Mesodermal cell (in vitro differentiated cells): Measurements from ENCODE around the gene AATK.

Experiments
- H3K27ac ChIP-seq: 2 replicates; pipeline ENCODE4 v1.7.0; 2013; ENCODE audit warnings: mild to moderate bottlenecking, low read depth, low read length, moderate library complexity; ENCODE audit not compliant: severe bottlenecking
- H3K36me3 ChIP-seq: 2 replicates; pipeline ENCODE4 v1.7.1; 2013; ENCODE audit warnings: mild to moderate bottlenecking, low read length, moderate library complexity; ENCODE audit not compliant: control insufficient read depth, insufficient read depth
- H3K4me1 ChIP-seq: one replicate; pipeline ENCODE4 v1.7.1; 2013; ENCODE audit warnings: mild to moderate bottlenecking, low read length; ENCODE audit not compliant: insufficient read depth, control insufficient read depth, poor library complexity, severe bottlenecking
- H3K4me3 ChIP-seq: 2 replicates; pipeline ENCODE4 v1.7.0; 2013; ENCODE audit warnings: low read length, control low read depth, mild to moderate bottlenecking; ENCODE audit not compliant: insufficient read depth, poor library complexity, severe bottlenecking; ENCODE audit errors: extremely low read depth
- H3K9me3 ChIP-seq: 2 replicates; pipeline ENCODE4 v1.7.1; 2013; ENCODE audit warnings: mild to moderate bottlenecking, low read length, moderate library complexity; ENCODE audit not compliant: control insufficient read depth
- WGBS, 2 experiments: methylation state at CpG; one replicate each; pipeline ENCODE4 v1.1.5; 2013; ENCODE audit warnings: missing lambda C conversion rate in 2 of 2; ENCODE audit not compliant: insufficient coverage in 2 of 2; 5-methylcytosine and 5-hydroxymethylcytosine counted together

AATK gene

DNA sequence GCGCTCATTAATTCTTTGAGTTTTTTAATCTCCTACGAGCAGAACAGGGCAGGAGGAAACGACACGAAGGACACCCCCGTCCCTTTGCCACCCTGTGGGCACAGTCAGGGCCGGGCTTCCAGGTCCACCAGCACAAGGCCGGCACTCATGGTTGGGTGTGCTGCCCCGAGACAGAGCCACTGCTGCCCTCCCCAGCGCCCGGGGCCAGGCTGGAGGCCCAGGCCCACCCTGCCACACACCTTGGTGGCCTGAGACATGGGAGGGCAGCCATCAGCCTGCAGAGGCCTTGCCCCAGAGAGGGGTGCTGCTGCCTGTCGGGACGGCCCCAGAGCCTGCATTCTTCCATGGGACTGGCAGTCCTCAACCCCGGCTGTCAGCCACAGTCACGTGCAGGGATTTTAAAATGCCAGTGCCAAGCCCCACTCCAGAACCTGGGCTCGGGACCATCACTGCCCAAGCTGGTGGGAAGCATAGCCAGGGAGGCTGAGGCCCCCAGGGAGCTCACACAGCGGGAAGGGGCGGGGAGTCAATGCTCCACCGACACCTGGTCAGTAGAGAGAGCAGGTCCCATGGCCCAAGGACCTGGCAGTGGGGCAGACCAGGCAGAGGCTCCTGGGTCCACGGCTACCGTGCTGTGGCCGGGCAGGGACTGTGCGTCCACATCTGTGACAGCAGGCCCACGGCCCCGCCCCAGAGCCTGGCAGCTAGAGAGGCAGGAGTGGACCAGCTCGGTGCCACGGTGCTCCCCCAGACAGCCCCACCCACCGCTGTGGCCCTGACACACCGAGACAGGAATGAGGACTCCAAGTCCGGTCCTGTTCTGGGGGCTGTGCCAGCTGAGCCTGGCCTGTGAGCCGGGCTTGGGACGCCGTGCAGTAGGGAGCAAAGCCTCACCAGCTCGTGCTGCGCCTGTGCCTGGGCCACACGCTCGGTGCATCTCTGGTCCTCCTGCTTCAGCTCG is 29.2 kb upstream of the AATK start:
- Histone ChIP-seq H3K4me1 (peaks cover 5% of the 10 kb centered on the region), H3K36me3 (peaks cover 15% of the 10 kb centered on the region), H3K27ac (no peak overlapping the region), H3K9me3 (no peaks in the 10 kb centered on the region), H3K4me3 (no peak overlapping the region)
- 95 to 96% methylated on average over 35 to 37 of the region's 37 CpGs for WGBS, 2 experiments

GRCh38 chr17:81194225-81194760 is 28.3 kb upstream of the AATK start:
- peaks cover 5% of the 10 kb centered on the region for H3K4me1 ChIP-seq
- peaks cover 14% of the 10 kb centered on the region for H3K36me3 ChIP-seq
- no peaks in the 10 kb centered on the region for H3K9me3 ChIP-seq
- H3K4me3 ChIP-seq: no peak overlapping the region
- 95 to 96% methylated on average over 20 to 21 of the region's 21 CpGs for WGBS, 2 experiments
- H3K27ac ChIP-seq: no peak overlapping the region

GRCh38 chr17:81193470-81194224 is 27.6 kb upstream of the AATK start:
- H3K27ac ChIP-seq: no peak overlapping the region
- no peak overlapping the region for H3K4me3 ChIP-seq
- H3K36me3 ChIP-seq: peaks cover 10% of the 10 kb centered on the region
- peaks cover 5% of the 10 kb centered on the region for H3K4me1 ChIP-seq
- no peaks in the 10 kb centered on the region for H3K9me3 ChIP-seq
- 94% methylated on average over 37 to 38 of the region's 38 CpGs for WGBS, 2 experiments

DNA sequence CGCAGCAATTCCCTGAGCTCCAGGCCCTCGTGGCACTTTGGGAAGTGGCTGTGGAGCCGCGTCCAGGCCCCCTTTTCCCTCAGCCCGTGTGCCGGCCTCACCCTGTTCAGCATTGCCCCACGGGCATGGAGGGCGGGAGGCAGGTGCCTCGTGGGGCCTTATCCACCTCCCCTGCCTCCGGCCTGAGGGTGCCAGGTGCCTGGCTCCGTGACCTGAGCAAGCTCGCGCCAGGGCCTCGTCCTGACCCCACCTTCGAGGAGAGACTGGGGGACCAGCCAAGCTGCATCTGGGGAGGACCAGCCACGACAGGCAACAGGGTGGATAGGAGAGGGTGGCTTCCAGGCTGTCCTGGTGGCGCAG is 27.0 kb upstream of the AATK start:
- WGBS, 2 experiments: 90 to 95% methylated on average over 12 to 17 of the region's 17 CpGs
- Histone ChIP-seq H3K4me3 (no peak overlapping the region), H3K9me3 (no peaks in the 10 kb centered on the region), H3K4me1 (peaks cover 5% of the 10 kb centered on the region), H3K27ac (no peak overlapping the region), H3K36me3 (peaks cover 10% of the 10 kb centered on the region)

GRCh38 chr17:81192386-81193050 is 26.5 kb upstream of the AATK start:
- H3K36me3 ChIP-seq: peaks cover 10% of the 10 kb centered on the region
- no peak overlapping the region for H3K27ac ChIP-seq
- WGBS, 2 experiments: 86 to 88% methylated on average over 22 to 26 of the region's 34 CpGs
- H3K4me3 ChIP-seq: no peak overlapping the region
- H3K9me3 ChIP-seq: no peaks in the 10 kb centered on the region
- H3K4me1 ChIP-seq: peaks cover 5% of the 10 kb centered on the region

DNA sequence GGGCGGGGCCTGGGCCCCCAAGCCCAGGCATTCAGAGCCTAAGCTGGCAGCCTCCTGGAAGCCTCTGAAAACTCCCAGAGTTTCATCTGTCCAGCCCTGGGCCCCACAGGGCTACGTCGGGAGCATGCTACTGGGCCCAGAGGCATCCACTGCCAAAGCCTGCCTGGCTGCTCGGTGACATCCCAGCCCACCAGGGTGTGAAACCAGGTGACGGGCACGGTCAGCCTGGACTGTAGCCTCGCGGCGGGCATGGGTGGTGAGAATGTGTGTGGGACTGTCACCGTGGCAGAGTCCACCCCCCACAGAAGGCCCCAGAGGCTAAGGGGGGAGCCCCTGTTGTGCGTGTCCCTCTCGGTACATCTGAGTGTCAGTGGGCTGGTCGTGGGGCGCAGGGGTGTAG is 25.6 kb upstream of the AATK start:
- no peaks in the 10 kb centered on the region for H3K9me3 ChIP-seq
- 96 to 98% methylated on average over 12 to 13 of the region's 14 CpGs for WGBS, 2 experiments
- peaks cover 5% of the 10 kb centered on the region for H3K4me1 ChIP-seq
- H3K4me3 ChIP-seq: no peak overlapping the region
- peaks cover 7% of the 10 kb centered on the region for H3K36me3 ChIP-seq
- no peak overlapping the region for H3K27ac ChIP-seq

- no peak overlapping the region for H3K4me3 ChIP-seq
- peaks cover 3% of the 10 kb centered on the region for H3K36me3 ChIP-seq
- WGBS, 2 experiments: 87 to 91% methylated on average over 12 to 18 of the region's 20 CpGs
- no peaks in the 10 kb centered on the region for H3K9me3 ChIP-seq
- H3K27ac ChIP-seq: no peak overlapping the region
- peaks cover 5% of the 10 kb centered on the region for H3K4me1 ChIP-seq
These were observed 25.1 kb upstream of the AATK start for GRCh38 chr17:81191116-81191515.

DNA sequence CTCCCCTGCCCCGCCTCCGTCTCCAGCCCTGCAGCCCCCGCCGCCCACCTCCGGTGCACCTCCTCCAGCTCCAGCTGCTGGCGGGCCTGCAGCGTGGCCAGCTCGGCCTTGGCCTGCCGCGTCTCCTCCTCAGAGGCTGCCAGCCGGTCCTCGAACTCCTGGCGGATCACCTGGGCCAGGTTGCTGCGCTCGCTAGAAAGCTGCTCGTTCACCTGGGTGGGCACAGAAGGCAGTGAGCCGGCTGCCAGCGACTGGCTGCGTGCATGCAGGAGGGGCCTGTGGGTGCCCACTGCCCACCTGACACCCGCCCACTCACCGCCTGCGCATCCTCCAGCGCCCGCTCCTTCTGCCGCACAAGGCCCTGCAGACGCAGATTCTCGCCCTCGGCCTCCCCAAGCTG is 24.6 kb upstream of the AATK start:
- peaks cover 3% of the 10 kb centered on the region for H3K36me3 ChIP-seq
- H3K27ac ChIP-seq: no peak overlapping the region
- 95 to 96% methylated on average over 20 to 28 of the region's 28 CpGs for WGBS, 2 experiments
- peaks cover 5% of the 10 kb centered on the region for H3K4me1 ChIP-seq
- H3K4me3 ChIP-seq: no peak overlapping the region
- no peaks in the 10 kb centered on the region for H3K9me3 ChIP-seq

DNA sequence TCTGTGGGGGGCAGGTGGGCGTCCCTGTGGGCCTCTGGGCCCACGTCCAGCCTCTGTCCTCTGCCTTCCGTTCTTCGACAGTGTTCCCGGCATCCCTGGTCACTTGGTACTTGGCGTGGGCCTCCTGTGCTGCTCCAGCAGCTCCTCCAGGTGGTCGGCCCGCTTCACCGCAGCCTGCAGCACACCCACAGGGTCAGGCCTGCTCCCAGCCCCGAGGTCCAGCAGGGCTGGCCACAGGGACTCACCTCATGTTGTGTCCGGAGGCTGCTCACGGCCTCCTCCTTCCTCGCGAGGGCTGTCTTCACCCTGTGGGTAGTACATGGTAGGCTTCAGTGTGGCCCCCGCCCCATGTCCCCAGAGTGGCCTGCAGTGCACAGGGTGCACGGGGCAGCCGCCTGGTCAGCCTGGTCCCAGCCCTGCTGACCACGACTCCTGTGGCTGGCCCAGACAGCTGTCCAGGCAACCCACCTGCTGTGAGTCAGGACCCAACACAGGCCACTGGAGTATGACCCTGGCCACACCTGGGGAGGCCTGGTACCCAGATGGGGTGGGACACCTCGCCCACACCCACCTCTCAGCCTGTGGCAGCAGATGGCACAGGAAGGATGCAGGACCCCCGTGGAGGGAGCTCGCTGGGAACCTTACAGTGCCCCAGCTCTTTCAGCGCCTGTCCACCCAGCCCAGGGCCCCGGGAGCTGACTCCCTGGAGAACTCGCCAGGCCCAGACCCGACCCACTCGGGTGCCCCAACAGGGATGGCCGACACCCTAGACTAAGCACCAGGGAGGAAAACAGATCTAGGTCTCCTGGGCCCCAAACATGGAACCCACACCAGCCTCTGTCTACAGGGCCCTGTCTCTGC is 23.9 kb upstream of the AATK start:
- H3K9me3 ChIP-seq: no peaks in the 10 kb centered on the region
- H3K4me3 ChIP-seq: no peak overlapping the region
- H3K36me3 ChIP-seq: peaks cover 3% of the 10 kb centered on the region
- peaks cover 5% of the 10 kb centered on the region for H3K4me1 ChIP-seq
- 89 to 92% methylated on average over 24 to 26 of the region's 27 CpGs for WGBS, 2 experiments
- no peak overlapping the region for H3K27ac ChIP-seq

DNA sequence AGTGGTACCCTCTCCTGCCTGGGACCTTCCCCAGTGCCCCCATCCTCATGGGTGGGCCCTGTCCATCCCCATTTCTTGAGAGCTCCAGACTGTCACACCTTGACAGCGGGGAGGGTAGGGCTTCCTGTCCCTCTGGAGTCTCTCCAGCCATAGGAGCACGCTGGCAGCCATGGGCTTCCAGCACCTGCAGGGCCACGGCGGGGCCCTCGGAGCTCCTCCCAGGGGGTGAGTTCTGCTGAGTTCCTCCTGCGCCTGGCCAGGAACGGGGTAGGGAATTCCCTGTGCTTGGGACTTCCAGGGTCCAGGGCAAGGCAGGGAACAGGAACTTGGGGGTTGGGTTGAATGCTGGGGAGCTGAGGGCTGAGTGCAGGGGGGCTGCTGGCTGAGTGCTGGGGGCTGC is 23.0 kb upstream of the AATK start:
- H3K36me3 ChIP-seq: peaks cover 3% of the 10 kb centered on the region
- no peaks in the 10 kb centered on the region for H3K9me3 ChIP-seq
- H3K27ac ChIP-seq: no peak overlapping the region
- peaks cover 4% of the 10 kb centered on the region for H3K4me1 ChIP-seq
- 100% methylated on average over 3 to 5 of the region's 7 CpGs for WGBS, 2 experiments
- no peak overlapping the region for H3K4me3 ChIP-seq
